Lower leg skin (tissue), 3 donors: Measurements from ENCODE around the gene NOTCH1.

Experiments used
- POLR2A ChIP-seq, 2 donors: fragments of 450-650 bp; IDR thresholded peaks; one replicate each; pipeline ENCODE4 v1.6.1; 2016 to 2017; ENCODE audit warnings: antibody characterized with exemption in 2 of 2, mild to moderate bottlenecking in 1 of 2, moderate library complexity in 1 of 2
- TF ChIP-seq, protein P1 (sequence below), 3 donors: fragments of 450-650 bp; IDR thresholded peaks; one replicate each; pipeline ENCODE4 v1.5.1; 2016; ENCODE audit warnings: antibody characterized with exemption in 3 of 3, mild to moderate bottlenecking in 3 of 3, moderate library complexity in 2 of 3

DNA sequence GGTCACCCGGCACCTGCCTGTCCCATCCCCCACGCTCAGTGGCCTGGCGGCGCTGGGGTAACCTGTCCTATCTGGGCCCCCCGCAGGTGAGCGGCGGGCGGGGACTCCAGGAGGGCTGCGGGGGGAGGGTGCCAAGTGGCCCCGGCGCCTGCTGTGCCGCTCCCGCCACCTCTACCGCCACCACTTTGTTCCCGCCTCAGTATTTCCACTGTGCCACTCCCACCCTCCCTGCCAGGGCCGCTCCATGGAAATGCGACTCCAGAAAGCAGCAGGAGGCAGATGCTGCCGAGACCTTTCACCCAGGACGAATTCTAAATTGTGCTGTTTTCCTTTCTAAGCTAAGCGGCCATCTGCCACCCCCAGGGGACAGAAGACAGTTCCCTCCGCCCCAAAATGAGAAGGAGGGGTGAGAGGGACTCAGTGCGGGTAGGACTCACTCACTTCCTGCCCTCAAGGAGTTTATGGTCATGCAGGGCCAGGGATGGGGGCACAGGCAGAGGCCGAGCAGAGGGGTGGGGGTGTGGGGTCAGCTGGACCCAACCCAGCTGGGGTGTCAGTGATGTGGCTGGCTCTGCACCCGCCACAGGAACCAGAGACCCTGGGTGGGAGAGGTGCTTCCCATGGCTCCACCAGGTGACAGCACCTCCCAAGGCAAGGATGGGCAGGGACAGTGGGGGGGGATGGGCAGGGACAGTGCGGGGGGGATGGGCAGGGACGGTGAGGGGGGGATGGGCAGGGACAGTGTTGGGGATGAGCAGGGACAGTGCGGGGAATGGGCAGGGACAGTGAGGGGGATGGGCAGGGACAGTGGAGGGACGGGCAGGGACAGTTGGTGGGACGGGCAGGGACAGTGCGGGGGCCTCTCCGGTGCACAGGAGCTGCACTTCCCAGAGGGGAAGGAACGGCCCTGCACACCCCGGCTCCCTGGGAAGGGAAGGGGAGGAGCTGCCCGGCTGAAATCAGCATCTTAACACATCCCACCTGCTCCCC, 17.8 kb downstream of the NOTCH1 start:
- TF ChIP-seq, protein P1, sequence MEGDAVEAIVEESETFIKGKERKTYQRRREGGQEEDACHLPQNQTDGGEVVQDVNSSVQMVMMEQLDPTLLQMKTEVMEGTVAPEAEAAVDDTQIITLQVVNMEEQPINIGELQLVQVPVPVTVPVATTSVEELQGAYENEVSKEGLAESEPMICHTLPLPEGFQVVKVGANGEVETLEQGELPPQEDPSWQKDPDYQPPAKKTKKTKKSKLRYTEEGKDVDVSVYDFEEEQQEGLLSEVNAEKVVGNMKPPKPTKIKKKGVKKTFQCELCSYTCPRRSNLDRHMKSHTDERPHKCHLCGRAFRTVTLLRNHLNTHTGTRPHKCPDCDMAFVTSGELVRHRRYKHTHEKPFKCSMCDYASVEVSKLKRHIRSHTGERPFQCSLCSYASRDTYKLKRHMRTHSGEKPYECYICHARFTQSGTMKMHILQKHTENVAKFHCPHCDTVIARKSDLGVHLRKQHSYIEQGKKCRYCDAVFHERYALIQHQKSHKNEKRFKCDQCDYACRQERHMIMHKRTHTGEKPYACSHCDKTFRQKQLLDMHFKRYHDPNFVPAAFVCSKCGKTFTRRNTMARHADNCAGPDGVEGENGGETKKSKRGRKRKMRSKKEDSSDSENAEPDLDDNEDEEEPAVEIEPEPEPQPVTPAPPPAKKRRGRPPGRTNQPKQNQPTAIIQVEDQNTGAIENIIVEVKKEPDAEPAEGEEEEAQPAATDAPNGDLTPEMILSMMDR (IDR thresholded peaks at IDR 0.05) = no peak
- TF ChIP-seq POLR2A (IDR thresholded peaks at IDR 0.05) = no peak
